HG03064 (cell line): ENCODE measurements around the gene PHLPP1.
"Not testable (repeated sequence)": the region's sequence is repeated elsewhere in the genome, so short reads cannot be mapped to it uniquely, and the experiment has no call there.

ENCODE experiments used
- ATAC-seq: cut with Tn5 transposase; IDR thresholded peaks from one replicate; pipeline ENCODE4 v1.9.1; 2021; ENCODE audit warnings: low read depth; ENCODE audit not compliant: unreplicated experiment

The PHLPP1 gene

DNA sequence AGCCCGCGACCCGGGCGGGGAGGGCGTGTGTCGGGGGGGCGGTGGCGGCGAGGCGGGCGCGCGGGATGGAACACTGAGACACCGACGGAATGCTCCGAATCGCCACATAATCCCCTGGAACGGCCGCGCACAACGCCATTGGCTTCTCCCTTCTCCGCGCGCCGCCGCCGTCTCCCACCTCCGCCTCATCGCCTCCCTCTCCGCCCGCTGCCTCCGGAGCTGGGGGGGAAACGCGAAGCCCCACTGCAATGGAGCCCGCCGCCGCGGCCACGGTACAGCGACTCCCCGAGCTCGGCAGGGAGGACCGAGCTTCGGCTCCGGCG is at the start of gene PHLPP1:
PHLPP1 (plus strand) TSS at position 106 of the 323 bp plus-strand sequence; CDS start at position 249, 143 bp downstream.
- peak; percentile 13 for ATAC-seq

DNA sequence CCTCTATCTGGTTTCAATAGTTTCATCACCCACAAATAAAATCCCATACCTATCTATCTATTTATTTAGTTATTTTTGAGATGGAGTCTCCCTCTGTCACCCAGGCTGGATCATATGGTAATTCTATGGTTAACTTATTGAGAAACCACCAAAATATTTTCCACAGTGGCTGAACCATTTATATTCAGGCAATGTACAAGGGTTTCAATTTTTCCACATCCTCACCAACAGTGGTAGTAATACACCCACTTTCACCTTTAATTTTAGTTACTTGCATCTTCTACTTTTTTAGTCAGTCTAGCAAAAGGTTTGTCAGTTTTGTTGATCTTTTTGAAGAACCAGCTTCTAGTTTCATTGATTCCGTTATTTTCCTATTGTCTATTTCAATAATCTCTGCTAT is 46.1 kb upstream of the PHLPP1 start:
- no peak for ATAC-seq

DNA sequence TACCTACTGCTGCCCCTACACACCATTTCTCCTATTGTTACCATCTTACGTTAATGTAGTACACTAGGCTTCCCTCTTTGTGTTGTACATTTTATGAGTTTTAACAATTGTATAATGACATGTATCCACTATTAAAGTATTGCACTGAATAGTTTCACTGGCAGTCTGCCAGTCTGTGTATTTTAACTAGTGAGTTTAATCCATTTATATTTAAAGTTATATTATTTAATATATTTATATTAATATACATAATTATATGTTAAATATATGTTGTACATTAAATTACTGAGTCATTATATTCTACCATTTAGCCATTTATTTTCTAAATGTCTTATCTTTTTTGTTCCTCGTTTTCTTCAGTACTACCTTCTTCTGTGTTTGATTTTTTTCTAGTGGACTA is 44.8 kb upstream of the PHLPP1 start:
- ATAC-seq = no peak

DNA sequence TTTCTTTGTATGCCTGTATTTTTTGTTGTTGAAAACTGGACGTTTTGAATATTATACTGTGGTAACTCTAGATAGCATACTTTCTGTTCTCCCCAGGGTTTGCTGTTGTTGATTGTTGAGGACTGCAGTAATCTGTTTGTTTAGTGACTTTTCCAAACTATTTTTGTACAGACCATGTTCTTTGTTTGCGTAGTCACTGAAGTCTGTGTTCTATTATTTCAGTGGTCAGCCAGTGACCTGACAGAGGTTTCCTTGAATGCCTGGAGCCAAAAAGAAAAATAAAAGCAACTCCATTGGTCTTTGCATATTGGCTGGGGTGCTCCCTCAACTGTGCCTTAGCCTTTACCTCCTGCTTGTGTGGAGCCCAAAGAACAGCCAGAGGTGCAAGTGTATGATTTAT is 42.7 kb upstream of the PHLPP1 start:
- no peak for ATAC-seq

DNA sequence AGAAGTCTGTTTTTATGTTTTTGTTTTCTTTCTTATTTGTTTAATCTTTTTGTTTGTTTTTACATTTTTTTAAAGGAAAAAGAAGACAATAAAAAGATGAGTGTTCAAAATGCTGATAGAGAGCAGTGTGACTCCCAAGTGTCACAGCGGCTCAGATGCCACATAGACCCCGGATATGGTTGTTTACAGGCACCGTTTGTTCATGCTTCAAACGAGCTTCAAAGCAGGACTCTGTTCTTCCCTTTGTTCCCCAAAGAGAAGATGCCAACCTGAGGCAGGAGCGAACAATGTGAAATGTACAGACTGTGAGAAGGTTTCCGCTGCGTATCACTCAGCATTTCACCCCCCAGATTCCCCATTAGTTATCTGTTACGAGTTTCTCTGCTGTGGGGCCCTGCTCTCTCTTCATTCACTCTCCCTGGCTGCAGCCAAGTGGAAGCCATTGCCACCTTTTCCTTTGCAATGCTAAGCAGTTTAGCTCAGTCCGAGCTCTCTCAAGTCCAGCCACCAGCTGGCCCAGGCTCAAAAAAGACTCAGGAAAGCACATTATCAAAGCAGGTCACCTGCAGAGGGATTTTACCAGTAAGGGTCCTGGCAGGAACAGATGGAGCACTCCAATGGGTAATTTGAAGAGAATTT is 36.4 kb upstream of the PHLPP1 start:
- ATAC-seq = no peak

DNA sequence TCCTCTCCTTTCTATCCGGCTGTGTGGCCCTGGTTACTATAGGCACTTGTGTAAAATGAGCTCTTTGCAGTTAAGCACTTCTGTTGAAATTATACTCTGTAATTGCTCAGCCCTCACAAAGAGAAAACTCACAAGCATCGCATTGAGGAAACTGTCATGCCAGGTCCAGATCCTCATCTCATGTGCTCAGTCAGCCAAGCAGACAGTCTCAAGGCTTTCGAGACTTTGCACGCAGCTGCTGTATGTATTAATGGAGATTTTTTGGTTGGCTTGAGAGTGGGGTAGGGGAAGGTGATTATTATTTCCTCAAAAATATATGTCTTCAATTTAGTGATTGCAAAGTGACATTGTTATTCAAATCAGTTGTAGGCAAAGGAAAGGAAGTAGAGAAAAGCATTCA is 33.0 kb upstream of the PHLPP1 start:
- ATAC-seq = no peak

DNA sequence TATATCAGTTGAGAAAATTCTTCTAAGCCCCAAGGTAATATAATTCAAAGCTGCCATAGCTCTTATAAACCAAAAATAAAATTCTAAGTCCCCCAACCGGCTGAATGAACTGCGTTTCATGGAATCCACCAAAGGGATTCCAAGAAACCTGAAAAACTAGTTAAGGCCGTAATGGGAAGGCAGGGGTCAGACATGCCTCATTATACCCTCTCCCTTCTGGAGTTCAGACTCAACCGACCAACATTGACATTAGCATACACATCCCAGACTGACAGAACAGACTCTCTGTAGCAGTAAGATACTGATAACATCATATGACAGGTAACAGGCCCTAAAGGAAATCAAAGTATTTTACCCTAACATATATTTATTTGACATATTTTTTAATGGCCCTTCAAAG is 31.4 kb upstream of the PHLPP1 start:
- ATAC-seq = no peak

DNA sequence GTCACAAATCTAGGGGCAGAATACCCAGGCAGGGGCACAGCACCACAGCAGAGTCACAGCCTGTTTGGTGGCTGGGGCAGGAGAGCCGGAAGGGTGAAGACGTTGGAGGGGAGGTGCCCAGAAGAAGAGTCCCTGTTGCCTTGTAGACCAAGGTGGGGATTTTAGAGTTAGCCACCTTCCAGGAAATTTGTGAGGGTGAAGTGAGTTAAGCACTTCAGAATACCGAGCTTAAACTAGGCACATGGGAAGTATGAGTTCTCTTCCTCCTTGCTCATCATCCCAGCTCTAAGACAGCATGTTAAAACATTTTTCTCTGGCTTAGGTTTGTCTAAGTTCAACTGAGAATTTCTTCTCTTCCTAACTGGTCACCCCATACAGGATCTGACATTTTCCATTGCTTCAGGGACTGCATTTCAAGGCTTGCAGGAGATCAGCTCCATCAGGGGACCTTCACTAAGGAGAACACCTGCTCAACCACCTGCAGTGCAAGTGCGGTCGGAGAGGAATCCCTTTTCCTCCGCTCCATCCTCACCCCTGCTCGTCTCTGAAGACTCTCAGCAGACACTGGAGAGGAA is 26.5 kb upstream of the PHLPP1 start:
- ATAC-seq = no peak

DNA sequence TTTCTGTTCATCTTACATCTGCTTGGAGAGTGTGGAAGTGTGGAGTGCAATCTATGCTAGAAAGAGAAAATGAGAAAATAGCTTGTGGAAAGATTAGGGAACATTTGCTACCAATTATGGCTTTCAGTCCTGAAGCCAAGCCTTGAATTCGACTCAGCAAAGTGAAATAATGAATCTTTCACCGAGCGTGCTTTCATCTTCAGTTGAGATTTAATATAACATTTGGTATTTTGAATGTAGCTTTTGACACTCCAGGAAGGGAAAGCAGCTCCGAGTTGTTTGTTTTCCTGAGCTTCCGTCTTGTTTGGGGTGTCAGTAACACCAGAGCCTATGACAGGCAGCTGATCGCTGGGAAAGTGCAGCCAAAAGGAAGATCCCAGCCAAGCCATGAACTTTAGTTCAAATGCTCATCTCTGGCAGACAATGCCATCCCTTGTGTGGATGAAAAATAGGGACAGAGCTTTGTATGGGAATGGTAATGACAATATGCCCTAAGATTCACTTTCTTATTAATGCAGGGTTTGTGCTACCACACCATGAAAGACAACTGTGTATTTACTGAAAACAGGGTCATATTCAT is 25.0 kb upstream of the PHLPP1 start:
- no peak for ATAC-seq

DNA sequence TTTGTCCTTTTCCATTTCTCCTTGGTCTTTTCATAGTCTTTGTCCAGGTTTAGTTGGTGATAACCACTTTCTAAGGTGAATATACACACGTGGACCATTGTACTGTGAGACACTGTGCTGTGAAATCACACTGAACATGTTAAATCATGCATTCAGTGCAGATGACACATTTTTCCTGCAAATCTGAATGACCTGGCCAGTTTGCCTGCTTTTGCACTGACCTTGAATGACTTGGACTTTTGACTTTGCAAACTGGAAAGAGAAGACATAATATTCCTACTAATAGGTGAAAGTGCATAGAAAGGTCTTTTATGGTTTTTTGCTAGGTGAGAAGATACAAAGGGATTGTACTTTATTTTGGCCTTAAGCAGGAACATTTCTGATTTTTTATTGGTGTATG is 21.7 kb upstream of the PHLPP1 start:
- no peak for ATAC-seq

DNA sequence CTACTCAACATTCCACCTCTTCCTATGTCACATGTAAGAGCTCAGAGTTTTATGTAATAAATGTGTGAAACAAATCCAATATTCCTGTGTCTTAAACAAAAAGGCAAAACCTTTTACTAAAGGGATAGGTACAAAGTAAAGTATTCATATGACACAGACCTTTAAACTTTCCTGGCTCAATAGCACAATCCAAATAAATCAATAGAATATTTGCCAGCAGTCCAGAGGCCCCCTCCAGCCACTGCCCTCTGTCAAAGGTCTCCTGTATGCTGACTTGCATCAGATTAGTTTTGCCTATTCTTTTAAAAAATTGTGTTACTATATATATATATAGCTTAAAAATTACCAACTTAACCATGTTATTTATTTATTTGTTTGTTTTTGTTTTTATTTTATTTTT is 17.7 kb upstream of the PHLPP1 start:
- ATAC-seq = no peak

DNA sequence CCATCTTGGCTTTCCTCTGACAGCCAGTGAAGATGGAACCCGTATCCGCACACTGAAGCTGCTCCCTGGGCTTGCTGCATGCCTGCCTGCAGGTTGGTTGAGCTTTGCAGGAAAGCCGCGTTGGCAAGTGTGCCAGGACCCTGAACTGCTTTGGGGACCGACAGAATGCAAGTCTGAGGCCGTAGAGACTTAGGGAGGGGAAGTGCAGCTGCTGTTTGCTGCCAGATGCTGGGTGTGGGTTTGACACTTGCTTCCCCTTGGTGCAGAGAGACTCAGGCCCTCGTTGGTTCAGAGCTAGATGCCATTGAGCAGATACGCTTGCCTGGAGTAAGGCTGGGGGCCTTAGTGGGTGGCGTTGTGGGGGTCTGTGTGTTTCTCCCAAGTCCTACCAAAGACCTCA is 13.1 kb upstream of the PHLPP1 start:
- ATAC-seq = no peak

DNA sequence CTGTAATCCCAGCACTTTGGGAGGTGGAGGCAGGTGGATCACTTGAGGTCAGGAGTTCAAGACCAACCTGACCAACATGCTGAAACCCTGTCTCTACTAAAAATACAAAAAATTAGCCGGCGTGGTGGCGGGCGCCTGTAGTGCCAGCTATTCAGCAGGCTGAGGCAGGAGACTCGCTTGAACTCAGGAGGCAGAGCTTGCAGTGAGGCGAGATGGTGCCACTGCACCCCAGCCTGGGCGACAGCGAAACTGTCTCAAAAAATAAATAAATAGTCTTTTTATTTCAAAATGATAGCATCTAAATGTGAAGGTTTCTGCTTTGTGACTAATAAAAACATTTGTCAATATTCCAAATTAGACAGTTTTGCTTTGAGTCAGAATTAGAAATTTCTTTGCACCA is 8.5 kb upstream of the PHLPP1 start:
- ATAC-seq = not testable (repeated sequence)

DNA sequence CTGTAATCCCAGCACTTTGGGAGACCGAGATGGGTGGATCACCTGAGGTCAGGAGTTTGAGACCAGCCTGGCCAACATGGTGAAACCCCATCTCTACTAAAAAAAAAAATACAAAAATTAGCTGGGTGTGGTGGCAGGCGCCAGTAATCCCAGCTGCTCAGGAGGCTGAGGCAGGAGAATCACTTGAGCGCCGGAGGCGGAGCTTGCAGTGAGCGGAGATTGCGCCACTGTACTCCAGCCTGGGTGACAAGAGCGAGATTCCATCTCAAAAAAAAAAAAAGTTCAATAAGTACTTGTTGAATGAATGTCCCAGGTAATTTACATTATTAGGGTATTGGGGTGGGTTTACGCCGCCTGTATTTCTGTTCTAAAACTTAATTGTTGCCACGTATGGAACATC is 5.4 kb upstream of the PHLPP1 start:
- ATAC-seq = not testable (repeated sequence)

DNA sequence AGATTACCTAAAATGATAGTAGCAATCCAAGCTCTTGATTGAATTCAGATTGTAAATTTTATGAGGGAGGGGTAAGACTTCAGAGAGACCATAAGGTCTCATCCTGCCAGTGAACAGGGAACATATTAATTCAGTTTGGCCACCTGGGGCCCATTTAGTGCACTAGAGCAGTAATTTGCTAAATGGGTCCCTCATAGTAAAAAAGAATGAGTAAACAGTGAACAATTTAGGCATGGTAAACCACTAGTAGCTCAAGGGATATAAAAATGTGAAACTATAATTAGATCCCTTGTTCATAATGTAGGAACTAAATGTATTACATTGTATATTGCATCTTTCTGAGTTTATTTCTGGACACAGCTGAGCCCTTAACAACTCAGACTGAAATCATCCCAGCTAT is 4.9 kb upstream of the PHLPP1 start:
- no peak for ATAC-seq

DNA sequence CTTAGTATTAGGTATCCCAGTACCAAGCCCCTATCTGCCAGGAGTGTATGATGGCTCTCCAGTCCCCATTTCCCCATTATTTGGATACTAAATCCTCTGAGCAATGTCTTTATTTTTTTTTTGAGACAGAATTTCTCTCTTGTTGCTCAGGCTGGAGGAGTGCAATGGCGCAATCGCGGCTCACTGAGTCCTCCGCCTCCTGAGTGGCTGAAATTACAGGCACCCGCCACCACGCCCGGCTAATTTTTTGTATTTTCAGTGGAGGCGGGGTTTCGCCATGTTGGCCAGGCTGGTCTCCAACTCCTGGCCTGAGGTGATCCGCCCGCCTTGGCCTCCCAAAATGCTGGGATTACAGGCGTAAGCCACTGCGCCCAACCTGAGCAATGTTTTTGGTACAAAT is 3.6 kb upstream of the PHLPP1 start:
- no peak for ATAC-seq

DNA sequence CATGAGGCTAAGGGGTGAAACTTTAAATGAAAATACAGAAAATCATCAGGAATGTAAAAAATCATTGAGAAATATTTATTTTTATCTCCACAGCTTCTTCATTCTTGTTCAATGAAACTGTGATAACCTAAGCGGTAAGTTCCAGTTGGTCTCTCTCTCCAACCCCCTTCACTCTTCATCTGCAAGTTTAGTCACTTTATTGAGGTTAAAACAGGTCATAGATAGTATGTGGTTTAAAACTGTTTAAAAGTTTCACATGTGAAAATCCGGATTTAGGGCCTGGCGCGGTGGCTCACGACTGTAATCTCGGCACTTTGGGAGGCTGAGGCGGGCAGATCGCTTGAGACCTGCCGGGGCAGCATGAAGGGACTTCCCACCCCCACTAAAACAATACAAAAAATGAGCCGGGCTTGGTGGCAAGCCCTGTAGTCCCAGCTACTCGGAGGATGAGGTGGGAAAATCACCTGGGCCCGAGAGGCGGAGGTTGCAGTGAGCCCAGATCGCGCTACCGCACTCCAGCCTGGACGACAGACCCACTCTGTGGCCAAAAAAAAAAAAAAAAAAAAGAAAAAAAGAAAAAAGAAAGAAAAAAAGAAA is 1.6 kb upstream of the PHLPP1 start:
- ATAC-seq = no peak

DNA sequence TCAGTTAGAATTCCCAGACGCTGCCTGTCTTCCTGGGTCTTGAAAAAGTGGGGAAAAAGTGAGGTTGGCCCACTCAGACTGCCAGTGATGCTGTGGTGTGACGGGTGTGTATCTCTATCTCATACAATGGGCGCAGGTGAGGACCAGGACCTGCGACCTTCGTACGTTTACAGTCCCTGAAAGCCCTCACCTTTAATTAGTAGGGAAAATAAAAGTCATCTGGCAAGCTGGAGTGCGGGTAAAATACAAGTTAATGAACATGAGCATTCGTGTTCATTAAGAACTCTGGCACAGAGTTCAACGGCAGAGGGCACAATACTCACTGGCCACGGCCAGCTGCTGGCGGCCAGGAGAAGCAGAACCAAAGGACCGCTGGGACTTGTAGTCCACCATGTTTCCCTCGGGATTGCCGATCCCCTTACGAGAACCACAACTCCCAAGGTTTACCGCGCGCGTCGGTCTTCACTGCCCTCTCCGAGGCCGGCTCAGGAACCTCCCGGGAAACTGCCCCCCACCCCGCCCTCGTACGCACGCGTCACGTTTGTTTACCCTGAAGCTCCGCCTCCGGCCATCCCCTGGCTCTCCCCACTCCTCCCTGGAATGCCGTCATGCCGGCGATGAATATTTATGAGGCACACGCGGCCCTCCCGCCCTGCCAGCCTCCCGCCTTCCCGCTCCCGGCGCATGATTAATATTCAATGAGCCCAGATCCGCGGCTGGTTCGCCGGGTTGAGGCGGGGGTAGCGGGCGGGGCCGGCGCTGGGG is 488 bp upstream of the PHLPP1 start:
- peak; percentile 60 for ATAC-seq

DNA sequence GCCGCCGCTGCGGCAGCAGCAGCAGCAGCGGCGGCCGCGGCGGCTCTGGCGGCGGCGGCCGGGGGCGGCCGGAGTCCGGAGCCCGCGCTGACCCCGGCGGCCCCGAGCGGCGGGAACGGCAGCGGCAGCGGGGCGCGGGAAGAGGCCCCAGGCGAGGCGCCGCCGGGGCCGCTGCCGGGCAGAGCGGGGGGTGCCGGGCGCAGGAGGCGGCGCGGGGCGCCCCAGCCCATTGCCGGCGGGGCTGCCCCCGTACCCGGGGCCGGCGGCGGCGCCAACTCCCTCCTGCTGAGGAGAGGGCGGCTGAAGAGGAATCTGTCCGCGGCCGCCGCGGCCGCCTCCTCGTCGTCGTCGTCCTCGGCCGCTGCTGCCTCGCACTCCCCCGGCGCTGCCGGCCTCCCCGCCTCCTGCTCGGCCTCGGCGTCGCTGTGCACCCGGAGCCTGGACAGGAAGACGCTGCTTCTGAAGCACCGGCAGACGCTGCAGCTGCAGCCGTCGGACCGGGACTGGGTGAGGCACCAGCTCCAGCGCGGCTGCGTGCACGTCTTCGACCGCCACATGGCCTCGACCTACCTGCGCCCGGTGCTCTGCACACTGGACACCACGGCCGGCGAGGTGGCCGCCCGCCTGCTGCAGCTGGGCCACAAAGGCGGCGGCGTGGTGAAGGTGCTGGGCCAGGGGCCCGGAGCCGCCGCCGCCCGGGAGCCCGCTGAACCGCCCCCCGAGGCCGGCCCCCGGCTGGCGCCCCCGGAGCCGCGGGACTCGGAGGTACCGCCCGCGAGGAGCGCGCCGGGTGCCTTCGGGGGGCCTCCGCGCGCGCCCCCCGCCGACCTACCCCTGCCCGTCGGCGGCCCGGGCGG is 646 bp downstream of the PHLPP1 start:
- peak; percentile 15 for ATAC-seq

DNA sequence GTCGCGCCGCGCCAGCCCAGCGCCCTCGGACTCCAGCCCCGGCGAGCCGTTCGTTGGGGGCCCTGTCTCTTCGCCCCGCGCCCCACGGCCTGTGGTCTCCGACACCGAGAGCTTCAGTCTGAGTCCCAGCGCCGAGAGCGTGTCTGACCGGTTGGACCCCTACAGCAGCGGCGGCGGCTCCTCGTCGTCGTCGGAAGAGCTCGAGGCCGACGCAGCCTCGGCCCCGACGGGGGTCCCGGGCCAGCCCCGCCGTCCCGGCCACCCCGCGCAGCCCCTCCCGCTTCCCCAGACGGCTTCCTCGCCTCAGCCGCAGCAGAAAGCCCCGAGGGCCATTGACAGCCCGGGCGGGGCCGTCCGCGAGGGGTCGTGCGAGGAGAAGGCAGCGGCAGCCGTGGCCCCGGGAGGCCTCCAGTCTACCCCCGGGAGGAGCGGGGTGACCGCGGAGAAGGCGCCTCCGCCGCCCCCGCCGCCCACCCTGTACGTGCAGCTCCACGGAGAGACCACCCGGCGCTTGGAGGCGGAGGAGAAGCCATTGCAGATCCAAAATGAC is 1.4 kb downstream of the PHLPP1 start:
- ATAC-seq = peak; percentile 28
